ENCODE results near the gene TMEM30B.

TMEM30B gene

DNA sequence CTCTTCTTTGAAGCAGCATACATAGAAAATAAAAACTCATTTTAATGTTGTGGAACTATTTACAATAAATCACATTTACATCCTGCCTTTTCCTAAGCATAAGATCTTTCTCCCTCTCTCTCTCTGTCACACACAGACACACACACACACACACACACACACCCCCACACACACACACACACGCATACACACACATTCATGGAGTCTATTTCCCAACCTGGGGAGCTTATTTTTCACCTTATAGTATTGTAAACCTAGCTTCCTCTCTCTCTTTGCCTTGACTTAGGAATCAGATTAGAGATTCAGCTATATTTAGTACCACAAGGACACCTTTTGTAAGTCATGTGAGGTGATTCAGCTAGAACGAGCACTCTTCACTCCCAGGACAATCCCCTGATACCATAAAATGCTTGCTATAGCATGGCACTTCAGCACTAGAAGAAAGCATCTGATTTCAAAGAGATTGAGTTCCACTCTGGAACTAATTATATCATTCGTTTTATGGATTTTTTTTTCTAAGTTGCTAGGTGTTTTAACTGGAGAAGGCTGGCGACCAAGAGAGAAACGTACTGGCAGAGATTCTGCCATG, 23.6 kb downstream of the TMEM30B start:
- Histone ChIP-seq H3K36me3 (ENCODE audit: insufficient read depth, insufficient read length, low read length) (no peaks in the 10 kb centered on the region), H3K4me1 (ENCODE audit: insufficient read depth, insufficient read length) (peaks cover 4% of the 10 kb centered on the region), H3K9me3 (ENCODE audit: insufficient read depth, low read length) (no peaks in the 10 kb centered on the region), H3K4me3 (ENCODE audit: insufficient read length, low read depth) (no peak overlapping the region), H3K27me3 (ENCODE audit: insufficient read depth, insufficient read length) (peaks cover 9% of the 10 kb centered on the region), H3K9ac (ENCODE audit: insufficient read length, low read depth) (no peak overlapping the region)
- DNase-seq (ENCODE audit: low read depth, low spot score) = no peak
- TF ChIP-seq YY1 (IDR thresholded peaks at IDR 0.05; ENCODE audit: insufficient read depth, insufficient read length) (no peak), SUZ12 (IDR thresholded peaks at IDR 0.05; ENCODE audit: extremely low read depth, insufficient read depth, insufficient read length) (no peak), ZNF274 (IDR thresholded peaks at IDR 0.05; ENCODE audit: low read depth, low read length) (no peak)

DNA sequence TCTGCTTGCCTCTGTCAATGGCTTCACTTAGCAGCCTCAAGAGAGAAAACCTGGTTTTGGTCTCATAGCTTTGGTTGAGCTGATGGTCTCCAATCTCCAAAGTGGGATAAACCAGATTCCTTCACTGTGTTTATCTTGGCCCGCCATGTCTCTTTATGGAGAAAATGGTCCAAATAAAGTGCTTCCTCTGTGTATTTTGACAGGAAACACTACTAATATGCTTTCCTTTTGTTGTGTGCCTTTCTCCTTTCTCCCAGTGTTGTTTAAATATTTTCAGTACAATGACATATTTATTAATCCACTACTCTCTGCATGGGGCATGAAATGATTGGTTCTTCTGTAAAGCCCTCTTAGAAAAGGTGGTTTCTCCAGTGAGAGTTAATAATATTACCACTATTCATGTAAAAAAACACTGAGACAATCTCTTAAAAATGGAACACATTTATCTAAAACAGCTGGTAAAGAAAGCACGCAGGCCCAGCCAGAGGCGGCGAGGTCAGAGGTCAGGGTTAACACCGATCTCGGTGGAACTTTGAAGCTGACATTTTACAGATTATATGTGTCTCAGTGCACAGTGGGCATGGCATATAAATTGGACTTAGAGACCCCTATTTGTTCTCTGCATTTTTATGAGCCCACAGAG, 24.2 kb downstream of the TMEM30B start:
- no peak for DNase-seq (ENCODE audit: low read depth, low spot score)
- H3K4me1 ChIP-seq (ENCODE audit: insufficient read depth, insufficient read length) = peaks cover 4% of the 10 kb centered on the region
- H3K36me3 ChIP-seq (ENCODE audit: insufficient read depth, insufficient read length, low read length) = no peaks in the 10 kb centered on the region
- no peaks in the 10 kb centered on the region for H3K9me3 ChIP-seq (ENCODE audit: insufficient read depth, low read length)
- TF ChIP-seq YY1 (IDR thresholded peaks at IDR 0.05; ENCODE audit: insufficient read depth, insufficient read length) (no peak), ZNF274 (IDR thresholded peaks at IDR 0.05; ENCODE audit: low read depth, low read length) (no peak)
- peaks cover 9% of the 10 kb centered on the region for H3K27me3 ChIP-seq (ENCODE audit: insufficient read depth, insufficient read length)
- no peak overlapping the region for H3K4me3 ChIP-seq (ENCODE audit: insufficient read length, low read depth)
- no peak overlapping the region for H3K9ac ChIP-seq (ENCODE audit: insufficient read length, low read depth)

DNA sequence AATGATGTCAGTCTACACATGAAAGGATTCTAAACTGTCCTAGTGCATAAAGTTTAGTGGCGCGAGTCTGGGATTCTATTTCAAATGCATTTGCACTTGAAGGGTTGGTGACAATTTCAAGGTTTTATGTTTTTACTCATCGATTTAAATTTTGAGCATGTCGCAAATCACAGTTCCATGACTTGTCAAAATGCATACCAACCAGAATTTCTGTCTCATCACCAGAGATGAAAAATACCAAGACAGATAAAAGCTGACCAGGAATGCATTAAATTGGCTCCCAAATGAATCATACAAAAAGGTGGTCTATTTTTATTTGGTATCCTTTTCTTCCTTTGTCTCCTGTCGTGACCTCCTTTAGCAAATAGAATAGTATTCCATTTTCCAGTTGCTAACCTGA, 25.2 kb downstream of the TMEM30B start:
- TF ChIP-seq YY1 (IDR thresholded peaks at IDR 0.05; ENCODE audit: insufficient read depth, insufficient read length) (no peak), ZNF274 (IDR thresholded peaks at IDR 0.05; ENCODE audit: low read depth, low read length) (no peak), SUZ12 (IDR thresholded peaks at IDR 0.05; ENCODE audit: extremely low read depth, insufficient read depth, insufficient read length) (no peak)
- peaks cover 9% of the 10 kb centered on the region for H3K27me3 ChIP-seq (ENCODE audit: insufficient read depth, insufficient read length)
- no peak overlapping the region for H3K9ac ChIP-seq (ENCODE audit: insufficient read length, low read depth)

DNA sequence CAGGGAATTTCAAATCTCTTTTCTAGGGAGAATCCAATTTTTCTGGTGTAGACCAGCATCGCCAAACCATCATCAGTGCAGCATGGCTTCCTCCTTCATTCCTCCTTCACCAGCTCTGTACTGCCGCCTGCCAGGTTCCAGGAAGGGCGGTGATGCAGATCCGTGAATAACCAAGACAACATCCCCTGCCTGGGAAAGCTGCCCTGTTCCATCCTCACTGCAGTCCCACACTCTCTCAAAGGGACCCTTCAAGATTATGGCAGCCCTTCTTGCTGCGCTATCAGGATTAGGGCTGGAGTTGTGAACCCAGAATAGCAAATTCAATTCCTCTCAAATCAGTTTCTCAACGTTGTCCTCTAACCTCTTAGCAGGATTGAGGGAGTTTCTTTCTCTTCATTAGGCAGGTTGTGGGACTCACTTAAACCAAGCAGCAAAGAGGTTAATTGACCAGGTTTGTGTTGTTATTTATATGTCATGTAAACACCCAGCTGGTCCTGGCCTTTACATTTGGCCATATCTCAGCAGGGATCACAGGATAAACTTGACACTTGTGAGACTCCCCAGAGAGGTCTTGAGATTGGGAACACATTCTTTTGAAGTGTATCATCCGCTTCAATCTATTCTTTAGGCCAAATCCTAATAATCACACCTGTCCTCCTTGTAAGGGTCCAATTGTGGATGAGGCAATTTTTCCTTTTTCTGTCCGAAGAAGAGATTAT, 26.2 kb downstream of the TMEM30B start:
- no peaks in the 10 kb centered on the region for H3K4me1 ChIP-seq (ENCODE audit: insufficient read depth, insufficient read length)
- H3K4me3 ChIP-seq (ENCODE audit: insufficient read length, low read depth) = no peak overlapping the region
- H3K9me3 ChIP-seq (ENCODE audit: insufficient read depth, low read length) = no peaks in the 10 kb centered on the region
- peaks cover 9% of the 10 kb centered on the region for H3K27me3 ChIP-seq (ENCODE audit: insufficient read depth, insufficient read length)
- no peak overlapping the region for H3K9ac ChIP-seq (ENCODE audit: insufficient read length, low read depth)
- DNase-seq (ENCODE audit: low read depth, low spot score) = no peak
- no peak for TF ChIP-seq SUZ12 (IDR thresholded peaks at IDR 0.05; ENCODE audit: extremely low read depth, insufficient read depth, insufficient read length)
- TF ChIP-seq YY1 (IDR thresholded peaks at IDR 0.05; ENCODE audit: insufficient read depth, insufficient read length) = no peak
- TF ChIP-seq ZNF274 (IDR thresholded peaks at IDR 0.05; ENCODE audit: low read depth, low read length) = no peak
- H3K36me3 ChIP-seq (ENCODE audit: insufficient read depth, insufficient read length, low read length) = no peaks in the 10 kb centered on the region

More for the DNA sequence above, 25.2 kb downstream of the TMEM30B start:
- no peaks in the 10 kb centered on the region for H3K36me3 ChIP-seq (ENCODE audit: insufficient read depth, insufficient read length, low read length)
- H3K9me3 ChIP-seq (ENCODE audit: insufficient read depth, low read length) = no peaks in the 10 kb centered on the region
- H3K4me1 ChIP-seq (ENCODE audit: insufficient read depth, insufficient read length) = peaks cover 1% of the 10 kb centered on the region
- H3K4me3 ChIP-seq (ENCODE audit: insufficient read length, low read depth) = no peak overlapping the region
- no peak for DNase-seq (ENCODE audit: low read depth, low spot score)

DNA sequence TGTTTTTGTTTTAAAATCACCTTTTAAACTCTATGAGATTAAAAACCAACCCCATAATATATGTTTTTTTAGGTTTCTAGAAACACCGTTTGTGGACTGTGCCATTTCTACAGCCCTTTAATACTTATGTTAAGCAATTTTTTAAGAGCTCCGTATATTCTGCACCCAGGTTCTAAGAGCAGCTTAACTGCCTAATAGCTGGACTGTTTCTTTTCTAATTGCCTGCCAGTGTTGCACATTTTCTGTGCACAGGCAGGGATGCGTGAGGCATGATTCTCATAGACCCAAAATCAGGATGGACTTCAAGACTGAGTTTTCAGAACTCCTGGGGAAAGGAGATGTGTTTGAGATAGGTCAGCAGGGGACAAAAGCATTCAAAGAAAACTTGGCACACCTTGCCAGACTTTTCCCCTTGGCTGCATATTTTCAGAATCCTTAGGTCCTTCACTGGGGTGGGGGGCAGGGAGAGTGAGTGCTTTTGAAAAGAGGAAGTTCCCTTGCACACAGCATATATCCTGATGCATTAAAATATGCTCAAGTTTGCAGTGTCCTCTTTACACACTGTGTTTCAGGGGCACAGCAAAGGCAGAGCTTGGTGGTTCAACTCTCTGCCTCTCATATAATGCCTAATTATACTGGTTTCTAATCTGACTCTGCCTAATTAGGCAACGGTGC, 27.9 kb downstream of the TMEM30B start:
- no peak for DNase-seq (ENCODE audit: low read depth, low spot score)
- Histone ChIP-seq H3K9me3 (ENCODE audit: insufficient read depth, low read length) (no peaks in the 10 kb centered on the region), H3K4me3 (ENCODE audit: insufficient read length, low read depth) (no peak overlapping the region), H3K36me3 (ENCODE audit: insufficient read depth, insufficient read length, low read length) (no peaks in the 10 kb centered on the region), H3K9ac (ENCODE audit: insufficient read length, low read depth) (peak overlapping the region; percentile 32), H3K27me3 (ENCODE audit: insufficient read depth, insufficient read length) (peaks cover 9% of the 10 kb centered on the region), H3K4me1 (ENCODE audit: insufficient read depth, insufficient read length) (no peaks in the 10 kb centered on the region)
- no peak for TF ChIP-seq SUZ12 (IDR thresholded peaks at IDR 0.05; ENCODE audit: extremely low read depth, insufficient read depth, insufficient read length)
- TF ChIP-seq YY1 (IDR thresholded peaks at IDR 0.05; ENCODE audit: insufficient read depth, insufficient read length) = no peak
- no peak for TF ChIP-seq ZNF274 (IDR thresholded peaks at IDR 0.05; ENCODE audit: low read depth, low read length)

DNA sequence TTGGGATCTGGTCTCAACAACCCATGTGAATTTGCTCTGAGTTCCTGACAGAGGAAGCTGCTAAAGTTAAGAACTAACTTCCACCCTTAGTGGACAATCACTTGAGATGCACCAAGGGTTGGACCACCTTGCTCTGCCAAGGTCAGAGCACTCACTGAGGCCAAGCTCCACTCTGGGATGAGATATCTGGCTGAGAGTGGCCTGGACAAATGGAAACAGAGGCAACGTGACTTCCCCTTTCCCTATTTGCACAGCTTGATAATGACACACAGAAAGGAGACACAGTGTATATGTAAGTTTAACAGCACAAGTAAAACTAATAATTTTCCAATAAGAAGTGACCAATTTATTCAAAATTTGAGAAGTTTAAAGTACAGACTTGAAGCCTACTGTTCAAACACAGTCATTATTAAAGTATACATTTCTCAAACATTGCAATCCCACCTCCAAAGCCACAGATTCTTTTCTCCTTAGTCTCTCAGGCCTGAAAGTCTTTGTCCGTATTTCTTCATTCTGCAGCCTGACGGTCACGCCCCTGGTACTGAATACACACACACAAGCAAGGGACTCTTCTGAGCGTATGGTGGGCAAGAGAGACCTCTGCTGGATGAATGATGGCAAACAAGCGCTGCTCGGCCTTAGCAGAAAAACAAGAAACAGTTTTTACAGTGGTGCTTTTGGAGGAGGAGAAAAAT, 28.6 kb downstream of the TMEM30B start:
- DNase-seq (ENCODE audit: low read depth, low spot score) = peak; percentile 72
- no peak for TF ChIP-seq YY1 (IDR thresholded peaks at IDR 0.05; ENCODE audit: insufficient read depth, insufficient read length)
- TF ChIP-seq SUZ12 (IDR thresholded peaks at IDR 0.05; ENCODE audit: extremely low read depth, insufficient read depth, insufficient read length) = no peak
- no peak for TF ChIP-seq ZNF274 (IDR thresholded peaks at IDR 0.05; ENCODE audit: low read depth, low read length)
- Histone ChIP-seq H3K36me3 (ENCODE audit: insufficient read depth, insufficient read length, low read length) (no peaks in the 10 kb centered on the region), H3K27me3 (ENCODE audit: insufficient read depth, insufficient read length) (peaks cover 9% of the 10 kb centered on the region), H3K9ac (ENCODE audit: insufficient read length, low read depth) (no peak overlapping the region), H3K4me3 (ENCODE audit: insufficient read length, low read depth) (no peak overlapping the region), H3K9me3 (ENCODE audit: insufficient read depth, low read length) (no peaks in the 10 kb centered on the region), H3K4me1 (ENCODE audit: insufficient read depth, insufficient read length) (no peaks in the 10 kb centered on the region)

Measured in NT2/D1 (cell line).